ENCODE data around the gene DOCK4.

- TF ChIP-seq L3MBTL2 (conservative IDR thresholded peaks at IDR 0.05) (no peak), SUZ12 (IDR thresholded peaks at IDR 0.05) (no peak)
Measured at GRCh38 chr7:112088484-112089016, 117.6 kb downstream of the DOCK4 start.
